Caki2 (cell line): ENCODE measurements around the gene XPR1. TPM values are rescaled to one million over a fixed set of nuclear protein-coding genes. Genes with fewer than 3 reads are reported as not detected.

Source experiments
- total RNA-seq: library from RNA; depleted of rRNA; stranded (reverse); fragments of >200 nt; shearing (Covaris generic); gene quantifications from 2 replicates; pipeline ENCODE4 v1.2.3, GENCODE V29; 2014; ENCODE audit warnings: low replicate concordance; rRNA removed

Gene XPR1
- total RNA-seq, 1 experiment from 2014 or later: 14.1 TPM

Other genes starting within 250 kb of the XPR1 start
- gene ACBD6, start 129.4 kb upstream of the XPR1 start, total RNA-seq: 44.2 and 48.8 TPM in 2 replicates
- gene OVAAL, start 73.1 kb upstream of the XPR1 start, total RNA-seq: 0.61 TPM in 1 of 2 replicates, not detected in the other